Mesothelial cell of epicardium (in vitro differentiated cells): ENCODE results near the gene MX2. TPM values are rescaled to one million over a fixed set of nuclear protein-coding genes. Genes with fewer than 3 reads are reported as not detected.

ENCODE experiments used
- DNase-seq, 2 experiments: peaks; one replicate each; pipeline ENCODE4 v3.0.0; 2021; ENCODE audit warnings: low spot score in 2 of 2; ENCODE audit not compliant: unreplicated experiment in 2 of 2
- H3K27ac Mint-ChIP-seq: 2 replicates; pipeline ENCODE4 v1.8.0; 2021; ENCODE audit warnings: mixed read lengths
- H3K27me3 Mint-ChIP-seq: 2 replicates; pipeline ENCODE4 v1.8.0; 2021; ENCODE audit warnings: low read depth, mixed read lengths
- H3K36me3 Mint-ChIP-seq: 2 replicates; pipeline ENCODE4 v1.8.0; 2021; ENCODE audit warnings: mixed read lengths
- H3K4me1 Mint-ChIP-seq: 2 replicates; pipeline ENCODE4 v1.8.0; 2021; ENCODE audit warnings: mixed read lengths
- H3K4me3 Mint-ChIP-seq: 2 replicates; pipeline ENCODE4 v1.8.0; 2021; ENCODE audit warnings: mild to moderate bottlenecking, moderate library complexity, mixed read lengths
- H3K9me3 Mint-ChIP-seq: 2 replicates; pipeline ENCODE4 v1.8.0; 2021; ENCODE audit warnings: mixed read lengths
- total RNA-seq: library from RNA; stranded (reverse); gene quantifications from 3 replicates; pipeline ENCODE4 v1.2.1, GENCODE V29; 2021
- TF ChIP-seq, protein P1 (sequence below): fragments of 200-600 bp; sonication (generic); IDR thresholded peaks from one replicate; pipeline ENCODE4 v1.5.0; 2021; ENCODE audit warnings: antibody characterized with exemption; ENCODE audit not compliant: unreplicated experiment

MX2 gene
- total RNA-seq, 1 donor from 2014 or later, result 3.2 TPM

DNA sequence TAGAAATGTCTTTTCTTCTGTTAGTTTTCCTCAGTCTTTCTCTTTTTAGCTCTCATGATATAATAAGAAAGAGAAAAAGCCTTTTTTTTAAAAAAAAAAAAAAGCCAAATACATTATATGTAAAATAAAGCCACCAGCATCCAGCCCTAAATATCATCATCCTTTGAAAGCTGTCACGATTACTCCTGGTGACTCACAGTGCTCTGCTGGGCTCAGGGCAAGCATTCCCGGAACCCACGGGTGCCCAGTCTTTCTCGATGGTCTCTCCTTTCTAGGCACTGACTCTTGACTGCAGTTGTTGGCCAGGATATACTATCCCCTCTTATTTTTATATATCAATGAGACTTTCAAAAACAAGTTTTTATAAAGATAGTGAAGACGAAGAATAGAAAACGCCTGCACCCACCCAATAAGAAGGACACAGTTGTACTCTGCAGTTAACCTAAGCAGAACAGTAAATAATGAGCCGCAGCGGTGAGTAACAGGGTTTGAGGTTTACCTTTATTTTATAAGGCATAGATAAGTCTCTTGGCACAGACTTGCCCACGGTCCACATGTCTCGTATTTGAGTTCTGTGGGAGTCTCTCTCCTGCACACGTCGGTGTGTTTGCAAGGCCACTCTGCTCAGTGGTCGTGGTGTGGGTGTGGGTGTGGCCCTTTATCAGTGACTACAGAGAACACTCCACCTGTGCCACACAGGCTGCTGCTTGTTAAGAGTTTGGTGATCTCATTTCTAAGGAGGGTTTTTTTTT is 15.7 kb upstream of the MX2 start:
- Mint-ChIP-seq H3K27ac (no peak overlapping the region), H3K4me3 (no peak overlapping the region), H3K9me3 (peaks cover 12% of the 10 kb centered on the region), H3K36me3 (no peaks in the 10 kb centered on the region), H3K27me3 (peaks cover 9% of the 10 kb centered on the region), H3K4me1 (no peaks in the 10 kb centered on the region)
- no peak for DNase-seq
- TF ChIP-seq, protein P1, sequence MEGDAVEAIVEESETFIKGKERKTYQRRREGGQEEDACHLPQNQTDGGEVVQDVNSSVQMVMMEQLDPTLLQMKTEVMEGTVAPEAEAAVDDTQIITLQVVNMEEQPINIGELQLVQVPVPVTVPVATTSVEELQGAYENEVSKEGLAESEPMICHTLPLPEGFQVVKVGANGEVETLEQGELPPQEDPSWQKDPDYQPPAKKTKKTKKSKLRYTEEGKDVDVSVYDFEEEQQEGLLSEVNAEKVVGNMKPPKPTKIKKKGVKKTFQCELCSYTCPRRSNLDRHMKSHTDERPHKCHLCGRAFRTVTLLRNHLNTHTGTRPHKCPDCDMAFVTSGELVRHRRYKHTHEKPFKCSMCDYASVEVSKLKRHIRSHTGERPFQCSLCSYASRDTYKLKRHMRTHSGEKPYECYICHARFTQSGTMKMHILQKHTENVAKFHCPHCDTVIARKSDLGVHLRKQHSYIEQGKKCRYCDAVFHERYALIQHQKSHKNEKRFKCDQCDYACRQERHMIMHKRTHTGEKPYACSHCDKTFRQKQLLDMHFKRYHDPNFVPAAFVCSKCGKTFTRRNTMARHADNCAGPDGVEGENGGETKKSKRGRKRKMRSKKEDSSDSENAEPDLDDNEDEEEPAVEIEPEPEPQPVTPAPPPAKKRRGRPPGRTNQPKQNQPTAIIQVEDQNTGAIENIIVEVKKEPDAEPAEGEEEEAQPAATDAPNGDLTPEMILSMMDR, result no peak

DNA sequence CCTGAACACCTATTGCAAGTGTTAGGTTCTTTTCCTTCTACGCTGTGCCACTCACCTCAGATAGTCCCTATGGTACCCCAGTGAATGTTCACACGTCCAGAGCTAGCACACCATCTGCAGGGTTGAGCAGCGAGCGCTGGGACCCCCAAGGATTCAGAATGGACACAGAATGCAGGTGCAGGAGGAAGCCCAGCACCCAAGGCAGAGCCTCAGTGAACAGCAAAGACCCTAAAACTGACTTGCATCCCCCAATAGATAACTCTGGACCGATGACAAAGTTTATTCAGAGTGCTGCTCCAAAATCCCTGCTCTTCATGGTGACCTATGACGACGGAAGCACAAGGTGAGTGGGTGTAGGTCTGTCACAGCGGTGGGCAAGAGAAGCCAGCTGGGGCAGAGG is 15.1 kb upstream of the MX2 start:
- no peak overlapping the region for H3K27ac Mint-ChIP-seq
- peaks cover 8% of the 10 kb centered on the region for H3K9me3 Mint-ChIP-seq
- H3K4me1 Mint-ChIP-seq, result no peaks in the 10 kb centered on the region
- H3K27me3 Mint-ChIP-seq, result peaks cover 9% of the 10 kb centered on the region
- TF ChIP-seq, protein P1, result no peak
- no peaks in the 10 kb centered on the region for H3K36me3 Mint-ChIP-seq
- H3K4me3 Mint-ChIP-seq, result no peak overlapping the region
- DNase-seq, result no peak

DNA sequence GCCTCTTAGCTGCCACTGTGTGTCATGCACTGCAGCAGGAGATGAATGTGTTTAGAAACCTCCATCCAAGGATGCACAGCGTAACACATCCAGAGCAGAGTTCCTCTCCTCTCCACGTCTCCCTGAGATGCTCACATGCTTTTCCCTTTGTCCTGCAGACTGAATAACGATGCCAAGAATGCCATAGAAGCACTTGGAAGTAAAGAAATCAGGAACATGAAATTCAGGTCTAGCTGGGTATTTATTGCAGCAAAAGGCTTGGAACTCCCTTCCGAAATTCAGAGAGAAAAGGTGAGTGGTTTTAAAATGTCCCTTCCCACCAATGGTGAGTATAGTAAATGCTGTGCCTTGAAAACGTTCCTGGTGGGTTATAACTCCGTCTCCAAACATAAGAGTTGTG is 13.4 kb upstream of the MX2 start:
- no peaks in the 10 kb centered on the region for H3K9me3 Mint-ChIP-seq
- DNase-seq, result no peak
- no peaks in the 10 kb centered on the region for H3K4me1 Mint-ChIP-seq
- H3K4me3 Mint-ChIP-seq, result no peak overlapping the region
- no peak overlapping the region for H3K27ac Mint-ChIP-seq
- peaks cover 10% of the 10 kb centered on the region for H3K27me3 Mint-ChIP-seq
- TF ChIP-seq, protein P1, result no peak
- no peaks in the 10 kb centered on the region for H3K36me3 Mint-ChIP-seq

DNA sequence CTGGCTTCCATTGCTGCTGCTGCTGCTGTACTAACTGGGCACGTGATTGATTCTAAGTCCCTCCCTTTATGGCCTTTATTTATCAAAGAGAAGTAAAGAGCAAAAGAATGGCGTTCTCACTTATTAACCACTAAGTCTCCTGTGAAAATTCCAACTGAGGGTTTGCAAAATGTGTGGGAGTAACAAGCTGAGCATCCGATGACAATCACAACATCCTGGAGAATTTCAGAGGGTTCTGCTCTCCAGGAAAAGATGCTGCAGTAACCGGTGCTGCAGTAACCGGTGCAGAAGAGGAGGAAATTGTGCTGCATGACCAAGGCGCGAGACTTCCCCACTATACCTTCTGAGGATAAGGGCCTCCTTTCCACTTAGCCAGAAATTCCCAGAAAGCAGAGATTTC is 12.7 kb upstream of the MX2 start:
- H3K27me3 Mint-ChIP-seq, result peaks cover 16% of the 10 kb centered on the region
- H3K27ac Mint-ChIP-seq, result no peak overlapping the region
- TF ChIP-seq, protein P1, result no peak
- H3K36me3 Mint-ChIP-seq, result no peaks in the 10 kb centered on the region
- H3K4me1 Mint-ChIP-seq, result no peaks in the 10 kb centered on the region
- H3K9me3 Mint-ChIP-seq, result no peaks in the 10 kb centered on the region
- H3K4me3 Mint-ChIP-seq, result no peak overlapping the region
- no peak for DNase-seq

DNA sequence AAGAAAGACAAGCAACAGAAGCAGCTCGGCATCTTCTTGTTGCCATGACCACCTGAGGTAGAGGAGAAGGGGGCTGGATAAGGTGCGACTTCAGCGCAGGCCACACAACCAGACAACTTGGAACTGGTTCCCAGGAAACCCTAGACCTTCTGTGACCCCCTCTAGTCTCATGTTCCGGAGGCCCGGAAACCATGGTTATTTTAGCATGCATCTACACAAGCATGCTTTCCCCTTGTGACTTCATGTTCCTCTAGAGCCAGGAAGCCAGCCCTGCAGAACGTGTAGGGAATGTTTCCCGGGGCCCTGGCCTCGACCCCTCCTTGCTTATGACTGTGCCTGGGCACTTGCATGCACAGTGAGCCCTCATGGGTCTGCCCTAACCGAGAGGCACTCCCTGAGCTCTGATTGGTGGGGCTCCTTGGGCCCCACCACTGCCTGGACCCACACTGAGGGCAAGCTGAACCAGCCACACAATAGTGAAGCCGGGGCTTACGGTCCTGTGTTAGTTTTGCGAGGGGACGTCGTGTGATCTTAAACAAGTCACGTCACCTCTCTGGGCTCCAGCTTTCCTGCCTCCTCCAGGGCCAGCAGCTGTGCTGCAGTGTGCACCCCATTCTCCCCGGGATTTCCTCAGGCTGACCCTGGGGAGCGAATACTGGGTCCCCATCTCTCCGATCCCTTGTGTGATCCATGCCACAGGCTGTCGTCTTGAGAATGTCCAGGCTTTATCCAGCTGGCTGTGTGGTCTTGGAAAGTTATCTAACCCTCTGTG is 12.0 kb upstream of the MX2 start:
- no peak overlapping the region for H3K4me3 Mint-ChIP-seq

More for the DNA sequence above, 12.0 kb upstream of the MX2 start:
- Mint-ChIP-seq H3K36me3 (no peaks in the 10 kb centered on the region), H3K9me3 (no peaks in the 10 kb centered on the region), H3K27me3 (peaks cover 22% of the 10 kb centered on the region), H3K27ac (no peak overlapping the region), H3K4me1 (no peaks in the 10 kb centered on the region)
- no peak for DNase-seq
- TF ChIP-seq, protein P1, result no peak
